ENCODE data around the gene PRKCD.
A peak's percentile ranks its signal among the peaks of the same experiment; 100 is the strongest.

The PRKCD gene

GRCh38 chr3:53193466-53194209, 32.6 kb downstream of the PRKCD start:
- no peak for DNase-seq

DNA sequence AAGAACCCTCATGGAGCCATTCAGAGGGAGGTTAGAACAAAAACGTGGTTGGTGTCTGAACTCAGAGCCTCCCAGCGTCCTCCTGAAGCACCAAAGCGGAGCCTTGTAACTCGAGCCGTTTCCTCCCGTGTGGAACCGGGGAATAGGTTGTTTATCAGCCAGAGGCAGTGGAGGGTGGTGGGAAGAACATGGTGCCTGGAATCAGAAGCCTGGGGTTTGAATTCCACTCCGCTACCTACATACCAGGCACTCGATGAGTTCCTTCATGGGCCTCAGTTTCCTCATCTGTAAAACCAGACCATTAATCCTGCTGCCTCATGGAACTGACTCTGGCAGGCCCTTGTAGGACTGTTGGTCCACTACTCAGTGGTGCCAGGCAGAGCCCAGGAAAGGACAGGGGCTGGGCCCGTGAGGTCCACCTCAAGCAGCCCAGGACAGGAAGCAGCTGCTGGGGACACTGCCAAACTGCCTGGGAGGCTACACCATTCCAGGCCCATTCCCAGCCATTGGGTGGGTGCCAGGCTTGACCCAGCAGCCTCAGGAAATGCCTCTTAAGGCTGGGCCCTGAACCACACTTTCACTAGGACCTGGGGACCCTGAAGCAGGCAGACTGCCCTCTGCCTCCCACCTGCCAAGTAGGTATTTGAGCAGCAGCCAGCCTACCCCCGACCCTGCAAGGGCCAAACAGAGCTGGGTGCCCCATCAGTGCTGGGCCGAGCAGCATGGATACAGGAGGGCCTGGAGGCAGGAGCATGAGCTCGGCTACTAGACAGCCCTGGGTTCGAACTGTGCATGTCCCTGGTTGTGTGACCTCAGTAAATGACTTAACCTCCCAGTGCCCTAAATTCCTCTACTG, 33.4 kb downstream of the PRKCD start:
- DNase-seq: no peak

DNA sequence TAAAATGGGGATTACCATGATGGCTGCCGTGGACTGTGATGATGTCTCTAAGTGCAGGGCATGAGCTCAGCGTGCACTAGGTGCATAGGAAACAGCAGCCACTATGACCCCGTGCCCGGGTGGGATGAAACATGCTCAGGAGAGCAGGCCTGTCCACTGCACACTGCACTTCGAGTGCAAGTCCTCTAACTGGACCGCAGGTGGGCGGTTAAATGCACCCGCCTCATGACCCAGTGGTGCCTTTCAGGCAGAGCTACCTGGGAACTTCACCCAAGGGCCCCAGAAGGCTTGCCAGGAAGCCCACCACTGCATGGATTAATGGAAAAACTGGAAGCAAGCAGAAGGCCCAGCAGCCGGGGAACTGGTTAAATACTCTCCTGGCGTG, 34.0 kb downstream of the PRKCD start:
- DNase-seq: no peak

DNA sequence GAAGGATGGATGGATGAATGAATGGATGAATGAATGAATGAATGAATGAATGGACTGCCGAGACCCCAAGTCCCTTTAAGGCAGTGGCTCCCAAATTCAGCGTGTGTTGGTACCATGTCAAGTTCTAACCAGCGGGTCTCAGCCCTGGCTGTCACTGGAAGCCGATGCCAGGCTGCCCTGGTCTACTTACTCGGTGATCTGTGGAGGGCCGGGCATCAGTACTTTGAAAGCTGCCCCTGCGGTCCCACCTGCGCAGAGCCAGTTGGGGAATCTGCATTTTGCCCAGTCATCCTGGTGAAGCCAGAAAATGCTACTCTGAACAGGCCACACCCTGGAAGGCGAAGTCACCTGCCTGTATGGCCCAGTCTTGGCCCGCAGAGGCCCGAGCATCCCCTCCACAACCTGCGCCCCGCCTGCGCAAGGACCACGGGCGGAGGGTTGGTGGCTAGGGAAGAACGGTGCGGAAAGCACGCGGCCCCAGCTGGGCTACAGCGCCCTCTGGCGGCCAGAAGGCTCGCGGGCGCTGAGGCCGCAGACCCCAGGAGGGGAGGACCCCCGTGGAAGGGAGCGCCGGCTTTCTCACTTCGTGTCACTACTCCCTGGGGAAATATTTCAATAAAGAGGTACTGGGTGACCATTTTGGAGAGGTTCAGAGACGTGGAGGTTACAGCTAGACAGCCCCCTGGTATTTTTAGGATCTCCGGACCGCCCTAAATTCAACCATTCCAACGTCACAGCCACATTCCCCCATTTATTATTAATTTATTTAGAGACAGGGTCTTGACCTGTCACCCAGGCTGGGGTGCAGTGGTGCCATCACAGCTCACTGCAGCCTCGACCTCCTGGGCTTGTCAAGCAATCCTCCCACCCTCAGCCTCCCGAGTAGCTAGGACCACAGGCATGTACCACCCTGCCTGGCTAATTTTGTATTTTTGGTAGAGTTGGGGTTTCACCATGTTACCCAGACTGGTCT, 34.9 kb downstream of the PRKCD start:
- peak; percentile 19 for DNase-seq

DNA sequence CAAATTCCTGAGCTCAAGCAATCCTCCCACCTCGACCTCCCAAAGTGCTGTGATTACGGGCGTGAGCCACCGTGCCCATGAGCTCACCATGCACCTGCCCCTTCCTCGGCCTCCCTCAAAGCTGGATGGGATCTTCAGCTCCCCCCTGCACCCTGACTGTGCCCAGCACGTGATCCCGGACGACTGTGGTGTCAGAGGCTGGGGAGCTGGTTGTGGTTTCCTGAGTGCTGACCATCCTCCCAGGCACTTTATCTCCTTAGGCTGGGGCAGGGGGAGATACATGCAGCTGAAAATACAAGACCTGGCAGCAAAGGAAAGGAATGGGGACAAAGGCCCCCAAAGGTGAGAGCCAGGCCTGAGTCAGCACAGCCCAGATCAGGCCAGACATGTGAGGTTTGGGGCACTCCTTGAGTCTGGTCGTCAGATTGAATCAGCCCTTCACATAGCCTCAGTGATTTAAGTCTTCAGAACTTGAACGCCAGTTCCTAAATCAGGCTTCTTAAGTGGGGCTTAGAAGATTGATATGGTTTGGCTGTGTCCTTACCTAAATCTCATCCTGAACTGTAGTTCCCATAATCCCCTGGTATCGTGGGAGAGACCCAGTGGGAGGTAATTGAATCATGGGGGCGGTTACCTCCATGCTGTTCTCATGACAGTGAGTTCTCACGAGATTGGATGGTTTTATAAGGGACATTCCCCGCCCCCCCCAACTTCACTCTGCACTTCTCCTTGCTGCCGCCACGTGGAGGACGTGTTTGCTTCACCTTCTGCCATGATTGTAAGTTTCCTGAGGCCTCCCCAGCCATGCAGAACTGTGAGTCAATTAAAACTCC, 35.8 kb downstream of the PRKCD start:
- no peak for DNase-seq

- no peak for DNase-seq
Measured at GRCh38 chr3:53198256-53198977, 37.4 kb downstream of the PRKCD start.

GRCh38 chr3:53198996-53199395, 38.0 kb downstream of the PRKCD start:
- no peak for DNase-seq

DNA sequence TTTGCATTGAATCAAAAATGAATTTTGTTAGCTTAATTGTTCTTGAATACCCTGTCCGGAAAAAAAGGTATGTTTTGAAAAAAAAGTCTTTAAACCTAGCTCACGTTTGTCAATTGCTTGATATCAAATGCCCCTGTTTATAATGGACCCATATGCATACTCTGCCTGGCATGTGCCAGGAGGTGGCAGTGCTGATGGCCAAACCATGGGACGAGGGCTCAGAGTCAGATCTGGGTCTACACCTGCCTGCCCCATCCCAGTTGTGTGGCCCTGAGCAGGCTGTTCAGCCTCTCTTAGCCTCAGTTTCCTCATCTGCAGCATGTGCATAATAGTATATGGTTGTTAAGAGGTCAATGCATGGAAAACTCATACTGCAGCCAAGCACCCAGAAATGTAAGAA, 38.8 kb downstream of the PRKCD start:
- no peak for DNase-seq

- no peak for DNase-seq
Measured at GRCh38 chr3:53200501-53201498, 39.8 kb downstream of the PRKCD start.

DNA sequence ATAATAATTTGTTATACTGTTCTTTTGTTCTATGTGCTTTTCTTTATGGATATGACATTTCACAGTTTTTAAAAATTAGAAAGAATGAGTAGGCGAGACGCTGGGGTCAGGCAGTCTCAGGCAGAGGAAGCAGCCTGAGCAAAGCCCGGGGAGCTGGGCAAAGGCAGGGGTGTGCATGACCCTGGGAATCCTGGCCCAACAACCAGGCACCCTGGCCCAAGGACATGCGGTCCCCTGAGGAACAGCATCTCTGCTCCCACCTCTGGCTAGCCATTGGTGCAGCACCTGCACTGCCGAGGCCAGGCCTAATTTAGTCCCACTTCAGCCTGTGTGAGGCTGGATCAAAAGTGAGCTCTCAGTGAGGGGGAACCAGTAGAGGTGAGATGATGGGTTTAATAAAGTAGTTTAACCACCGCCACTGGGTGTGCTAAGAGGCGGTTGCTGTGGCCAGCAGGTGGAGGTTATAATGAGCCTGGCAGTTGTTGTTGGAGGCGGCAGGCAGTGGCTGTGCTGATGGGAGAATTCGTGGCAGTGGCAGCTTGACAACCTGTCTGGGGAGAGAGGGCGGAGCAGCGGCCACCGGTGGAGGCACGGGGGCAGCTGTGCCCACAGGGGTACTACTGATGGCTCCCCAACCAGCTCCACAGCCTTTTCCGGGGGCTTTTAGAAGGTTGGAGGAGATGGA, 41.5 kb downstream of the PRKCD start:
- DNase-seq: no peak

DNA sequence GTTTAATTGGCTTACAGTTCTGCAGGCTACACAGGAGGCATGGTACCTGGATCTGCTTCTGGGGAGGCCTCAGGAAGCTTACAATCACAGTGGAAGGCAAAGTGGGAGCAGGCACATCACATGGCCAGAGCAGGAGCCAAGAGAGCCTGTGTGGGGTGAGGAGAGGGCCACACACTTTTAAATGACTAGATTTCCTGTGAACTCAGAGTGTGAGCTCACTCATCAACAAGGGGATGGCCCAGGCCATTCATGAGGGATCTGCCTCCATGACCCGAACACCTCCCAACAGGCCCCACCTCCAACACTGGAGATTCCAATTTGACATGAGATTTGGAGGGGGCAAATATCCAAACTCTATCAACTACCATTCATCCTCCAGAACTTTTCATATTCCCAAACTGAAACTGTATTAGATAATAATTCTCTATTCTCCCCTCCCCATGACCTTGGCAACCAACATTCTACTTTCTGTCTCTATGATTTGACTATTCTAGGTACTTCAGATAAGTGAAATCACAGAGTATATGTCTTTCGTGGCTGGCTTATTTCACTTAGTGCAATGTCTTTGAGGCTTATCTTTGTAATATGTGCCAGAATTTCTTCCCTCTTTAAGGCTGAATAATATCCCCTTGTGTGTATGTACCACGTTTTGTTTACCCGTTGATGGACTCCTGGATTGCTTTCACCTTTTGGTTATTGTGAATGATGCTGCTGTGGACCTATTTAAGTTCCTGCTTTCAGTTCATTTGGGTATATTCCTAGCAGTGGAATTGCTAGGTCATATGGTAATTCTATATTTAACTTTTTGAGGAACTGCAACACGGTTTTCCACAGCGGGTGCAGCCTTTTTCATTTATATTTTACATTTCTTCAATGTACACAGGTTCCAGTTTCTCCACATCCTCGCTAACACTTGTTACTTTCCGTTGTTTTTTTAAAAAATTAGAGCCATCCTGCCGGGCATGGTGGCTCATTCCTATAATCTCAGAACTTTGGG, 51.0 kb downstream of the PRKCD start:
- DNase-seq: no peak

- DNase-seq: no peak
Measured at GRCh38 chr3:53213276-53213675, 52.3 kb downstream of the PRKCD start.

DNA sequence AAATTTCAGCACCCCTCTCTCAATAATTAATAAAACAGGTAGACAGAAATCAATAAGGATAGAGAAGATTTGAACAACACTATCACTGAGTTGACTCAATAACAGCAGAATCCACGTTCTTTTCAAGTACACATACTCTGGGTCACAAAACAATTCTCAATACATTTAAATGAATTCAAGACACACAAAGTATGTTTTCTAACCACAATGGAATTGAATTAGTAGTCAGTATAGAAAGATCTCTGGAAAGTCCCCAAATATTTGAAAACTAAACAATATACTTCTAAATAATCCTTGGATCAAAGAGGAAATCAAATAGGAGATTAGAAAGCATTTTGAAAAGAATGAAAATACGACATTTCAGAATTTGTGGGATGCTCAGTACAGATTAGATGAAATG, 54.8 kb downstream of the PRKCD start:
- DNase-seq: no peak

- no peak for DNase-seq
Measured at GRCh38 chr3:53216723-53217122, 55.7 kb downstream of the PRKCD start.

GRCh38 chr3:53217175-53217574, 56.2 kb downstream of the PRKCD start:
- no peak for DNase-seq

- DNase-seq: no peak
Measured at GRCh38 chr3:53218131-53218530, 57.1 kb downstream of the PRKCD start.

GRCh38 chr3:53219895-53220483, 59.0 kb downstream of the PRKCD start:
- peak; percentile 16 for DNase-seq

- no peak for DNase-seq
Measured at GRCh38 chr3:53221345-53221744, 60.3 kb downstream of the PRKCD start.
